ENCODE data around the gene KNTC1. TPM values are rescaled to one million over a fixed set of nuclear protein-coding genes. Genes with fewer than 3 reads are reported as not detected.

Gene KNTC1
- total and polyA plus RNA-seq, 2 of the 13 experiments (the other 11 are each of a cell fraction or from before 2014, with no cell fraction given), result 45.1 to 57.6 TPM

- TF ChIP-seq ARID4A (CRISPR knock-in tag; IDR thresholded peaks at IDR 0.05; ENCODE audit: borderline replicate concordance), result peak; percentile 88
- peak; percentile 26; the same call in 1 of the 2 replicates for TF ChIP-seq ZNF362 (CRISPR knock-in tag; IDR thresholded peaks at IDR 0.05; ENCODE audit: borderline replicate concordance)
- no peak for TF ChIP-seq ZBTB40 (IDR thresholded peaks at IDR 0.05)
- TF ChIP-seq ZBTB40 (CRISPR knock-in tag; IDR thresholded peaks at IDR 0.05), result no peak; the same call in 1 of the 2 replicates
- peak; percentile 1; the same call in 1 of the 2 replicates for TF ChIP-seq SIN3A (IDR thresholded peaks at IDR 0.05; ENCODE audit: borderline replicate concordance, low read depth, low read length)
- peak; percentile 94 for TF ChIP-seq ZNF414 (CRISPR knock-in tag; IDR thresholded peaks at IDR 0.05)
- no peak for TF ChIP-seq ZNF704 (CRISPR knock-in tag; IDR thresholded peaks at IDR 0.05; ENCODE audit: borderline replicate concordance)
- TF ChIP-seq ZNF570 (CRISPR knock-in tag; IDR thresholded peaks at IDR 0.05; ENCODE audit: borderline replicate concordance), result no peak
Measured at GRCh38 chr12:122500685-122501488, 26.2 kb upstream of the KNTC1 start, which contains the start of gene ZCCHC8 (continued).

Measured in HepG2 (cell line).